RWPE2 (cell line): ENCODE results near the gene IPCEF1.

Experiments used
- ATAC-seq: fragments of 200-7000 bp; cut with Tn5 transposase; 3 replicates; pipeline ENCODE4 v1.9.1; 2021; ENCODE audit warnings: low read depth
- DNase-seq: peaks from one replicate; pipeline ENCODE4 v3.0.0-alpha.2; 2020; ENCODE audit warnings: low spot score
- H3K27ac ChIP-seq: fragments of 450-650 bp; 2 replicates; pipeline ENCODE4 v1.5.1; 2017; ENCODE audit warnings: mild to moderate bottlenecking; ENCODE audit not compliant: poor library complexity, severe bottlenecking
- H3K27me3 ChIP-seq: fragments of 250-450 bp; sonication (Bioruptor Pico); 2 replicates; pipeline ENCODE4 v1.5.1; 2021; ENCODE audit warnings: mild to moderate bottlenecking, moderate library complexity; ENCODE audit not compliant: insufficient read depth, poor library complexity, severe bottlenecking
- H3K36me3 ChIP-seq: fragments of 250-450 bp; sonication (Bioruptor Pico); 2 replicates; pipeline ENCODE4 v1.5.1; 2020; ENCODE audit warnings: low read depth, mild to moderate bottlenecking, moderate library complexity
- H3K4me1 ChIP-seq: fragments of 250-450 bp; sonication (Bioruptor Pico); 2 replicates; pipeline ENCODE4 v1.5.1; 2021; ENCODE audit warnings: mild to moderate bottlenecking, moderate library complexity; ENCODE audit not compliant: insufficient read depth, poor library complexity, severe bottlenecking
- H3K4me3 ChIP-seq: fragments of 250-450 bp; sonication (Bioruptor Pico); 2 replicates; pipeline ENCODE4 v1.5.1; 2021; ENCODE audit warnings: mild to moderate bottlenecking, moderate library complexity; ENCODE audit not compliant: severe bottlenecking
- H3K9me3 ChIP-seq: fragments of 250-450 bp; sonication (Bioruptor Pico); 2 replicates; pipeline ENCODE4 v1.5.1; 2021; ENCODE audit warnings: mild to moderate bottlenecking, moderate library complexity; ENCODE audit not compliant: severe bottlenecking
- TF ChIP-seq, protein P1 (sequence below): fragments of 450-650 bp; IDR thresholded peaks from one replicate; pipeline ENCODE4 v1.5.1; 2017; ENCODE audit warnings: mild to moderate bottlenecking, moderate library complexity; ENCODE audit not compliant: poor library complexity, severe bottlenecking

Gene IPCEF1

DNA sequence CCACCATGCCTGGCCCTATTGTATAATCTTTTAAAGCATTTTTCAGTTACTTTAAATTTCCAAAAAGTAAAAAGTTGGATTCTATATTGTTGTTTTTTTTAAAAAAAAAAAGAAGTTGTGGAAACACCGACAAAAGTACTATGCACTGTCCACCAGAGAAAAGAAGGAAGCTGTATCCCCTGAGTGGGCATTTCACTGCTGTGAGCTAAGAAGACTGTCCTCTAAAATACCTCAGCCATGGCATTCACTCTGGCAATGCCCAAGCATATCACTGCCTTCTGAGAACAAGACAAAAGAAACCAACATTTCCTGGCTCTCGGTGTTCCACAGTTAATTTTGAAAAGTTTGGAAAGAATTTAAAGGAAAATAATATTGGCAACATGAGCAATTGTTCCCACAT is 117.8 kb downstream of the IPCEF1 start:
- no peaks in the 10 kb centered on the region for H3K27me3 ChIP-seq
- no peak overlapping the region for H3K27ac ChIP-seq
- no peaks in the 10 kb centered on the region for H3K36me3 ChIP-seq
- H3K4me1 ChIP-seq, result peaks cover 15% of the 10 kb centered on the region
- peaks cover 4% of the 10 kb centered on the region for H3K9me3 ChIP-seq
- TF ChIP-seq, protein P1, sequence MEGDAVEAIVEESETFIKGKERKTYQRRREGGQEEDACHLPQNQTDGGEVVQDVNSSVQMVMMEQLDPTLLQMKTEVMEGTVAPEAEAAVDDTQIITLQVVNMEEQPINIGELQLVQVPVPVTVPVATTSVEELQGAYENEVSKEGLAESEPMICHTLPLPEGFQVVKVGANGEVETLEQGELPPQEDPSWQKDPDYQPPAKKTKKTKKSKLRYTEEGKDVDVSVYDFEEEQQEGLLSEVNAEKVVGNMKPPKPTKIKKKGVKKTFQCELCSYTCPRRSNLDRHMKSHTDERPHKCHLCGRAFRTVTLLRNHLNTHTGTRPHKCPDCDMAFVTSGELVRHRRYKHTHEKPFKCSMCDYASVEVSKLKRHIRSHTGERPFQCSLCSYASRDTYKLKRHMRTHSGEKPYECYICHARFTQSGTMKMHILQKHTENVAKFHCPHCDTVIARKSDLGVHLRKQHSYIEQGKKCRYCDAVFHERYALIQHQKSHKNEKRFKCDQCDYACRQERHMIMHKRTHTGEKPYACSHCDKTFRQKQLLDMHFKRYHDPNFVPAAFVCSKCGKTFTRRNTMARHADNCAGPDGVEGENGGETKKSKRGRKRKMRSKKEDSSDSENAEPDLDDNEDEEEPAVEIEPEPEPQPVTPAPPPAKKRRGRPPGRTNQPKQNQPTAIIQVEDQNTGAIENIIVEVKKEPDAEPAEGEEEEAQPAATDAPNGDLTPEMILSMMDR, result no peak
- H3K4me3 ChIP-seq, result no peak overlapping the region
- DNase-seq (no peak), ATAC-seq (no peak)

DNA sequence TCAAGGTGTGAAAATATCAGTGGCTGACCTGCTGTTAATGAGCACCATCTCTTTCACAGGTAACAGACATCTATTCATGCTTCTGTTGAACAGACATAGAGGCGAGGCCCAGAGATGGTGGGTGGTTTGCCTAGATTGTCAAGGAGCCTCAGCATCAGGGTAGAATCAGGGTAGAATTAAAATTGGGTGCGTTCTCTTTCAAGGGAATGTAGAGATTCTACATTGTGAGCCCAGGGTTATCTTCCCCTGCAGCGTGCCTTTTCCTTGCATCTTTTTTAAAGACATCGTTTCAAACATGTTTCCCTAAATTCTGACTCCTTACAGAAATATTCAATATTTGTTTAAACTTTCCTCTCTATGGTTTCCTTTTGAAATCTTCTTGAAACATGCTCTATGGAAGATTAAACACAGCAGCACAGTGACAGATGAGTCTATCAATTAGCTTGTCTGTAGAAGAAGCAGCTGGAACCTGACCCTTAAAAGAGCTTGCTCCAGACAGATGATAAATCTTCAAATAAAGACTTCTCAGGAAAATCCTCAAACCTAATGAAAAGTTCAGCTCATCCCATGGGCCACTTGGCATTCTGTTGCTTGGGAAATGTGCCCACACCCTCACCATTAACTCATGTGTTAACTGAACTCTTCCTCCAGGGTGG is 119.8 kb downstream of the IPCEF1 start:
- ATAC-seq, result no peak
- DNase-seq, result no peak
- no peaks in the 10 kb centered on the region for H3K27me3 ChIP-seq
- no peaks in the 10 kb centered on the region for H3K36me3 ChIP-seq
- H3K4me3 ChIP-seq, result no peak overlapping the region
- TF ChIP-seq, protein P1, result no peak
- peaks cover 4% of the 10 kb centered on the region for H3K9me3 ChIP-seq
- H3K4me1 ChIP-seq, result peaks cover 14% of the 10 kb centered on the region
- H3K27ac ChIP-seq, result no peak overlapping the region

DNA sequence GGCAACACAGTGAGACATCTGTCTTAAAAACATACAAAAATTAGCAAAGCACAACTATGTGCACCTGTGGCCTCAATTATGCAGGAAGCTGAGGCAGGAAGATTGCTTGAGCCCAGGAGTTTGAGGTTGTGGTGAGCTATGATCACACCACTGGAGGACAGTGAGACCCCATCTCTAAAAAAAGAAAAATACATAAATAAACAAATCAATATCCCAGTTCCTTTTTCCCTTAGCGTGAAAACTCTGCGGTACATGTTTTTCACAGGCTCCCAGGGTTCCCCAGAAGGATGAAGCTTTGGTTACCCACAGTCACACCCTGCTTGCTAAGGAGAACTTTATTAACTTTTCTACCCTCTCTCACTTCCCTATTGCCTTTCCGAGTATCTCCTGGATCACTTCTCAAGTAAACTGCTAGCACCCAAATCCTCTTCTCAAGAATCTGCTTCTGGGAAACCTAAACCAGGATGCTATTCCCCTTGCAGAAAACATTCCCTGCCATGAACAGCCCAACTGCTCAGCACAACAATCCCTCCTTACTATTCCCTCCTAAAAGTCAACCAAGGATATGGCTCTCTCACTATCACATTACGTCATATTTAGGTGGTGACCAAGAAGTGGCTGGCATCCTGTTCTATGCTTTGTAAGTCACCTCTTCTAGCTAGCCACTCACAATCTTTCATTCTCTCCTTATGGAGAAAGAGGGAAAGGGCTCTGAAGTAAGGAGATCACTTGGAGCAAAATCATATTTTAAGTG is 122.4 kb downstream of the IPCEF1 start:
- peaks cover 3% of the 10 kb centered on the region for H3K4me1 ChIP-seq
- no peak overlapping the region for H3K4me3 ChIP-seq
- H3K36me3 ChIP-seq, result no peaks in the 10 kb centered on the region
- TF ChIP-seq, protein P1, result no peak
- no peak overlapping the region for H3K27ac ChIP-seq
- ATAC-seq, result no peak
- DNase-seq, result no peak
- H3K27me3 ChIP-seq, result no peaks in the 10 kb centered on the region
- H3K9me3 ChIP-seq, result no peaks in the 10 kb centered on the region

DNA sequence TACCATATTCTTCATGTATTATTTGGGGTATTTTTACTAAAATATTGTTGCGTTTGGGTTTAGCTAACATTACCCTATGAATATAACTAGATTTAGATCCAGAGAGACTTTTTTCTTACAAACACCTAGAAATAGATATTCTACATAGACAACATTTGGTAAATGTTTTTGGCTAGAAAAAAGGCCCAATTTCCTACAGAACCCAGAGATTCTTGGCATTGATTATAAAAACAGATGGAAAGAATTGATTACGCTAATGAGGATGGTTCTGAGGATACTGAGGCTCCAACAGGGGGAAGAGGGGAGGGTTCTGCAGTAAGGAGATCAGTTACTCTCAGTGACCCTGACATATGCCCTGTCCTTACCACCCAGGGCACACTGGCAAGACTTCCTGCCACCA is 123.2 kb downstream of the IPCEF1 start:
- H3K36me3 ChIP-seq, result no peaks in the 10 kb centered on the region
- H3K4me1 ChIP-seq, result no peaks in the 10 kb centered on the region
- H3K4me3 ChIP-seq, result no peak overlapping the region
- TF ChIP-seq, protein P1, result no peak
- H3K9me3 ChIP-seq, result no peaks in the 10 kb centered on the region
- no peak for ATAC-seq
- no peaks in the 10 kb centered on the region for H3K27me3 ChIP-seq
- no peak for DNase-seq
- H3K27ac ChIP-seq, result no peak overlapping the region
